HL-60 (cell line): ENCODE results near the gene PARD3.

Experiments used
- DNase-seq, 2 experiments: peaks; one replicate each; pipeline ENCODE4 v3.0.0-alpha.2; 2010 to 2020; ENCODE audit warnings: low read depth in 1 of 2, low spot score in 1 of 2
- H3K27ac ChIP-seq: fragments of 250-450 bp; sonication (Bioruptor Pico); replicated peaks from 2 replicates; pipeline ENCODE4 v1.5.1; 2020; ENCODE audit warnings: mild to moderate bottlenecking, moderate library complexity
- H3K27me3 ChIP-seq: fragments of 250-450 bp; sonication (Bioruptor Pico); 2 replicates; pipeline ENCODE4 v1.5.1; 2021; ENCODE audit warnings: mild to moderate bottlenecking, moderate library complexity; ENCODE audit not compliant: insufficient read depth, poor library complexity, severe bottlenecking
- H3K4me3 ChIP-seq: replicated peaks from 2 replicates; pipeline ENCODE4 v1.5.1; 2011; ENCODE audit warnings: mild to moderate bottlenecking, control low read depth, low read length; ENCODE audit not compliant: insufficient read depth
- CTCF ChIP-seq: IDR thresholded peaks from one replicate; pipeline ENCODE4 v1.5.1; 2011; ENCODE audit warnings: low read length, control low read depth, inconsistent platforms; ENCODE audit not compliant: insufficient read depth
- GABPA ChIP-seq: IDR thresholded peaks from 2 replicates; pipeline ENCODE4 v1.6.1; 2012; ENCODE audit warnings: low read depth
- POLR2AphosphoS5 ChIP-seq: IDR thresholded peaks from 2 replicates; pipeline ENCODE4 v1.6.1; 2012; ENCODE audit warnings: low read depth
- REST ChIP-seq: IDR thresholded peaks from 2 replicates; pipeline ENCODE4 v1.6.1; 2012; ENCODE audit warnings: low read depth; ENCODE audit not compliant: insufficient replicate concordance
- SPI1 ChIP-seq: IDR thresholded peaks from 2 replicates; pipeline ENCODE4 v1.6.1; 2012; ENCODE audit warnings: low read depth, mild to moderate bottlenecking, borderline replicate concordance

Gene PARD3

GRCh38 chr10:34121125-34121753 lies 693.9 kb downstream of the PARD3 start:
- H3K4me3 ChIP-seq, result no peak overlapping the region
- DNase-seq, result no peak
- TF ChIP-seq SPI1, result no peak
- no peak for TF ChIP-seq CTCF
- TF ChIP-seq REST, result no peak
- no peaks in the 10 kb centered on the region for H3K27me3 ChIP-seq
- H3K27ac ChIP-seq, result no peak overlapping the region

GRCh38 chr10:34119456-34119855 lies 695.6 kb downstream of the PARD3 start:
- TF ChIP-seq GABPA (no peak), SPI1 (no peak), CTCF (no peak), POLR2AphosphoS5 (no peak), REST (no peak)
- DNase-seq, result no peak
- Histone ChIP-seq H3K27ac (no peak overlapping the region), H3K27me3 (no peaks in the 10 kb centered on the region), H3K4me3 (no peak overlapping the region)

- Histone ChIP-seq H3K27me3 (no peaks in the 10 kb centered on the region), H3K27ac (no peak overlapping the region), H3K4me3 (no peak overlapping the region)
- no peak for DNase-seq
- TF ChIP-seq CTCF (no peak), GABPA (no peak), POLR2AphosphoS5 (no peak), REST (no peak), SPI1 (no peak)
These were observed 698.3 kb downstream of the PARD3 start for GRCh38 chr10:34116681-34117271.
